IMR-90 (cell line): ENCODE results near the gene METTL27. TPM values are rescaled to one million over a fixed set of nuclear protein-coding genes. Genes with fewer than 3 reads are reported as not detected.

Source experiments
- ATAC-seq: fragments of 200-7000 bp; cut with Tn5 transposase; 2 replicates; pipeline ENCODE4 v1.9.1; 2020; ENCODE audit warnings: low read depth, mild to moderate bottlenecking, moderate library complexity
- BruUV-seq: library from RNA; stranded (reverse); fragments of 400-500 nt; replicated peaks from 2 replicates; lab custom pipeline; 2021; lab: Mats Ljungman, UMichigan
- CTCF ChIA-PET: fragments of 300-600 bp; formaldehyde crosslinking; extraction: SDS; loops from one replicate; lab custom pipeline; 2021; ENCODE audit warnings: antibody characterized with exemption; lab: Yijun Ruan, JAX
- POLR2A ChIA-PET: fragments of 300-600 bp; sonication (Branson Sonifier 250); formaldehyde crosslinking; loops from one replicate; lab custom pipeline; 2022; ENCODE audit warnings: antibody characterized with exemption; ENCODE audit not compliant: unreplicated experiment; lab: Charles Lee
- DNase-seq: peaks from one replicate; pipeline ENCODE4 v3.0.0; 2013
- H2AFZ ChIP-seq: replicated peaks from 2 replicates; pipeline ENCODE3; 2013; ENCODE audit warnings: low read length, mild to moderate bottlenecking; ENCODE audit not compliant: poor library complexity
- H2AK5ac ChIP-seq: 2 replicates; pipeline ENCODE4 v1.6.1; 2013; ENCODE audit warnings: low read depth, low read length, inconsistent platforms
- H2AK9ac ChIP-seq: replicated peaks from 2 replicates; pipeline ENCODE3; 2013; ENCODE audit warnings: mild to moderate bottlenecking, low read depth, low read length, moderate library complexity; ENCODE audit not compliant: poor library complexity
- H2BK120ac ChIP-seq: 2 replicates; pipeline ENCODE4 v1.6.1; 2013; ENCODE audit warnings: low read depth, low read length, inconsistent platforms
- H2BK15ac ChIP-seq: 3 replicates; pipeline ENCODE4 v1.6.1; 2013; ENCODE audit warnings: low read depth, low read length, inconsistent platforms
- H2BK20ac ChIP-seq: 2 replicates; pipeline ENCODE4 v1.6.1; 2013; ENCODE audit warnings: low read depth, mild to moderate bottlenecking, inconsistent platforms, low read length, moderate library complexity
- H2BK5ac ChIP-seq: 2 replicates; pipeline ENCODE4 v1.6.1; 2013; ENCODE audit warnings: mild to moderate bottlenecking, low read depth, low read length, inconsistent platforms; ENCODE audit not compliant: poor library complexity, severe bottlenecking
- H3K14ac ChIP-seq: replicated peaks from 2 replicates; pipeline ENCODE4 v1.6.1; 2013; ENCODE audit warnings: low read depth, low read length, inconsistent platforms
- H3K18ac ChIP-seq: 2 replicates; pipeline ENCODE4 v1.6.1; 2013; ENCODE audit warnings: low read depth, low read length, control low read depth
- H3K23ac ChIP-seq: 2 replicates; pipeline ENCODE4 v1.6.1; 2013; ENCODE audit warnings: low read depth, low read length, inconsistent platforms
- H3K27ac ChIP-seq: 2 replicates; pipeline ENCODE4 v1.5.1; 2013; ENCODE audit warnings: mild to moderate bottlenecking, control low read depth, low read length; ENCODE audit not compliant: insufficient read depth
- H3K27me3 ChIP-seq: 2 replicates; pipeline ENCODE4 v1.6.1; 2013; ENCODE audit warnings: low read length; ENCODE audit not compliant: control insufficient read depth, insufficient read depth
- H3K36me3 ChIP-seq: 2 replicates; pipeline ENCODE4 v1.6.1; 2013; ENCODE audit warnings: low read length, mixed read lengths; ENCODE audit not compliant: control insufficient read depth, insufficient read depth
- H3K4ac ChIP-seq: 2 replicates; pipeline ENCODE4 v1.6.1; 2013; ENCODE audit warnings: low read depth, low read length, inconsistent platforms
- H3K4me1 ChIP-seq: 2 replicates; pipeline ENCODE4 v1.6.1; 2013; ENCODE audit warnings: low read length, mixed read lengths; ENCODE audit not compliant: control insufficient read depth, insufficient read depth
- H3K4me2 ChIP-seq: 2 replicates; pipeline ENCODE4 v1.6.1; 2013; ENCODE audit warnings: low read depth, mild to moderate bottlenecking, control low read depth, low read length, moderate library complexity
- H3K4me3 ChIP-seq: 2 replicates; pipeline ENCODE4 v1.5.1; 2013; ENCODE audit warnings: low read depth, mild to moderate bottlenecking, control low read depth, low read length, moderate library complexity; ENCODE audit not compliant: insufficient read depth
- H3K56ac ChIP-seq: 2 replicates; pipeline ENCODE4 v1.6.1; 2013; ENCODE audit warnings: low read length, inconsistent platforms; ENCODE audit not compliant: insufficient read depth; ENCODE audit errors: extremely low read depth
- H3K79me1 ChIP-seq, 2 experiments: 2 replicates each; pipeline ENCODE4 v1.6.1; 2013; ENCODE audit warnings: low read length in 2 of 2, inconsistent platforms in 1 of 2, low read depth in 1 of 2
- H3K9ac ChIP-seq: 2 replicates; pipeline ENCODE4 v1.6.1; 2013; ENCODE audit warnings: low read depth, low read length, control low read depth
- H3K9me1 ChIP-seq: 2 replicates; pipeline ENCODE4 v1.6.1; 2013; ENCODE audit warnings: low read length, inconsistent platforms; ENCODE audit not compliant: insufficient read depth
- H3K9me3 ChIP-seq: 2 replicates; pipeline ENCODE4 v1.6.1; 2013; ENCODE audit warnings: low read length; ENCODE audit not compliant: control insufficient read depth, insufficient read depth
- H4K20me1 ChIP-seq: 2 replicates; pipeline ENCODE4 v1.6.1; 2013; ENCODE audit warnings: low read length, inconsistent platforms; ENCODE audit not compliant: insufficient read depth
- H4K5ac ChIP-seq: 2 replicates; pipeline ENCODE4 v1.6.1; 2013; ENCODE audit warnings: mild to moderate bottlenecking, low read depth, low read length, control low read depth
- H4K8ac ChIP-seq, 2 experiments: 2 replicates each; pipeline ENCODE4 v1.6.1; 2013; ENCODE audit warnings: low read depth in 2 of 2, low read length in 2 of 2, control low read depth in 1 of 2, inconsistent platforms in 1 of 2
- H4K91ac ChIP-seq: 2 replicates; pipeline ENCODE4 v1.6.1; 2013; ENCODE audit warnings: low read depth, low read length, inconsistent platforms; ENCODE audit not compliant: insufficient read depth
- CEBPB ChIP-seq: IDR thresholded peaks from 2 replicates; pipeline ENCODE4 v1.6.1; 2012; ENCODE audit warnings: low read depth, low read length, improper control_type of control experiment
- MAFK ChIP-seq: IDR thresholded peaks from 2 replicates; pipeline ENCODE4 v1.6.1; 2012; ENCODE audit warnings: low read depth, low read length, improper control_type of control experiment
- MXI1 ChIP-seq: IDR thresholded peaks from 2 replicates; pipeline ENCODE4 v1.6.1; 2012; ENCODE audit warnings: low read depth, mild to moderate bottlenecking, low read length, moderate library complexity, borderline replicate concordance
- NFE2L2 ChIP-seq: fragments of 150-350 bp; IDR thresholded peaks from 2 replicates; pipeline ENCODE4 v1.6.1; 2016; ENCODE audit warnings: low read depth, mild to moderate bottlenecking, low read length
- RCOR1 ChIP-seq: IDR thresholded peaks from 2 replicates; pipeline ENCODE4 v1.6.1; 2012; ENCODE audit warnings: mild to moderate bottlenecking, low read length, improper control_type of control experiment; ENCODE audit not compliant: insufficient replicate concordance
- SMC3 ChIP-seq: fragments of 150-350 bp; IDR thresholded peaks from 2 replicates; pipeline ENCODE4 v1.6.1; 2016; ENCODE audit warnings: low read depth, mild to moderate bottlenecking, antibody characterized with exemption, low read length, moderate library complexity
- USF2 ChIP-seq: fragments of 150-350 bp; IDR thresholded peaks from 2 replicates; pipeline ENCODE4 v1.6.1; 2017; ENCODE audit warnings: mild to moderate bottlenecking, antibody characterized with exemption, low read length, low read depth
- WGBS, 2 experiments: methylation state at CpG; one replicate each; pipeline versions ENCODE4 v1.1.5 to v1.1.7; 2013; ENCODE audit warnings: missing lambda C conversion rate in 2 of 2; ENCODE audit not compliant: insufficient read length in 1 of 2; ENCODE audit errors: extremely low coverage in 2 of 2; 5-methylcytosine and 5-hydroxymethylcytosine counted together
- dilution Hi-C: fragments of 300-500 bp; cut with HindIII; formaldehyde crosslinking; loops from one replicate; pipeline ENCODE4 v1.14.3; 2018; ENCODE audit warnings: low sequenced_read_pairs; ENCODE audit not compliant: unreplicated experiment
- in situ Hi-C: fragments of 300-500 bp; cut with MboI; formaldehyde crosslinking; loops from 3 replicates; pipeline ENCODE4 v1.14.3; 2019; ENCODE audit warnings: low sequenced_read_pairs, inconsistent platforms, mixed read lengths
- intact Hi-C: fragments of 100-400 bp; cut with micrococcal nuclease; formaldehyde crosslinking; loops from 2 replicates; pipeline ENCODE4 v1.10.0; 2022
- polyA plus RNA-seq, 3 experiments: library from polyadenylated mRNA; depleted of rRNA; stranded (reverse); fragments of >200 nt; gene quantifications; 2 replicates each; pipeline ENCODE4 v1.2.3, GENCODE V29; 2012; ENCODE audit warnings: low replicate concordance in 1 of 3
- total RNA-seq: library from RNA; depleted of rRNA; stranded (reverse); fragments of >200 nt; gene quantifications from 2 replicates; pipeline ENCODE4 v1.2.3, GENCODE V29; 2012

The METTL27 gene
- total and polyA plus RNA-seq, 2 of the 4 experiments (the other 2 are of a cell fraction), result 2.3 to 4.3 TPM

GRCh38 chr7:73802459-73802858 is 39.9 kb downstream of the METTL27 start:
- CTCF ChIA-PET, result no interaction called here
- no peak overlapping the region for H4K5ac ChIP-seq

More at GRCh38 chr7:73802459-73802858, 39.9 kb downstream of the METTL27 start:
- no peak overlapping the region for H2BK120ac ChIP-seq
- H4K20me1 ChIP-seq, result no peaks in the 10 kb centered on the region
- no peak overlapping the region for H3K9ac ChIP-seq
- no peak overlapping the region for H3K4me2 ChIP-seq
- H2AK9ac ChIP-seq, result no peak overlapping the region
- H3K27ac ChIP-seq, result no peak overlapping the region
- no peaks in the 10 kb centered on the region for H3K36me3 ChIP-seq
- no peaks in the 10 kb centered on the region for H3K79me1 ChIP-seq
- H3K4ac ChIP-seq, result no peak overlapping the region
- no peak overlapping the region for H2AK5ac ChIP-seq
- H2BK5ac ChIP-seq, result no peak overlapping the region
- no peak overlapping the region for H3K56ac ChIP-seq
- TF ChIP-seq USF2 (no peak), MAFK (no peak), CEBPB (no peak), SMC3 (no peak), NFE2L2 (no peak), RCOR1 (no peak), MXI1 (no peak)
- DNase-seq (no peak), ATAC-seq (no peak)
- in situ Hi-C loops (no loop called here), intact Hi-C loops (no loop called here), dilution Hi-C loops (no loop called here)
- BruUV-seq, result no TSS peak
- H3K14ac ChIP-seq, result no peak overlapping the region
- H3K9me1 ChIP-seq, result no peaks in the 10 kb centered on the region
- no peak overlapping the region for H3K18ac ChIP-seq
- no peak overlapping the region for H2BK20ac ChIP-seq
- no CpG with 5 or more reads among the region's 4 CpGs for WGBS, 2 experiments
- no peak overlapping the region for H4K8ac ChIP-seq
- no peaks in the 10 kb centered on the region for H3K27me3 ChIP-seq
- H3K23ac ChIP-seq, result no peak overlapping the region
- H3K4me3 ChIP-seq, result no peak overlapping the region
- H3K9me3 ChIP-seq, result no peaks in the 10 kb centered on the region
- H4K91ac ChIP-seq, result no peak overlapping the region
- H2BK15ac ChIP-seq, result no peak overlapping the region
- POLR2A ChIA-PET, result no interaction called here
- no peaks in the 10 kb centered on the region for H3K4me1 ChIP-seq
- no peak overlapping the region for H2AFZ ChIP-seq
